ENCODE measurements around the gene PRAME. TPM values are rescaled to one million over a fixed set of nuclear protein-coding genes. Genes with fewer than 3 reads are reported as not detected.
"Not testable (repeated sequence)": the region's sequence is repeated elsewhere in the genome, so short reads cannot be mapped to it uniquely, and the experiment has no call there.

The PRAME gene
- total and polyA plus RNA-seq, 12 donors, result 0.22 to 0.49 (median 0.41) TPM; not detected in 8

- no peak for TF ChIP-seq CTCF (IDR thresholded peaks at IDR 0.05)
- DNase-seq (no peak), ATAC-seq (no peak)
- Histone ChIP-seq H3K4me1 (peaks cover 0 to 4% (median 0%) of the 10 kb centered on the region in 9 donors), H3K9me3 (peaks cover 0 to 27% (median 13%) of the 10 kb centered on the region in 11 donors), H3K36me3 (no peaks in the 10 kb centered on the region), H3K27me3 (peaks cover 0 to 52% (median 42%) of the 10 kb centered on the region in 7 donors), H3K27ac (no peak overlapping the region), H3K4me3 (no peak overlapping the region)
- intact Hi-C loops (cut with DNase I), result no loop called here
- whole genome bisulfite sequencing, 2 donors, result 43 to 51% methylated on average over 5 of the region's 5 CpGs
Measured at GRCh38 chr22:22512951-22513350, 46.1 kb downstream of the PRAME start.

GRCh38 chr22:22510833-22511232 is 48.2 kb downstream of the PRAME start:
- WGBS, 2 donors, result 95 to 97% methylated on average over 7 of the region's 7 CpGs
- H3K4me1 ChIP-seq; H3K4me3 ChIP-seq; DNase-seq; H3K36me3 ChIP-seq; intact Hi-C loops (cut with DNase I); H3K27ac ChIP-seq; ATAC-seq: not testable (repeated sequence)
- H3K9me3 ChIP-seq, result peaks cover 0 to 27% (median 13%) of the 10 kb centered on the region in 11 donors
- H3K27me3 ChIP-seq, result peaks cover 0 to 51% (median 30%) of the 10 kb centered on the region in 7 donors

GRCh38 chr22:22509912-22510311 is 49.2 kb downstream of the PRAME start:
- H3K36me3 ChIP-seq; DNase-seq; H3K4me1 ChIP-seq; ATAC-seq; intact Hi-C loops (cut with DNase I); H3K4me3 ChIP-seq; H3K27ac ChIP-seq: not testable (repeated sequence)
- peaks cover 0 to 44% (median 23%) of the 10 kb centered on the region in 7 donors for H3K27me3 ChIP-seq
- 95 to 96% methylated on average over 6 of the region's 6 CpGs for WGBS, 2 donors
- H3K9me3 ChIP-seq, result peaks cover 0 to 27% (median 13%) of the 10 kb centered on the region in 11 donors

GRCh38 chr22:22508274-22509176 is 50.5 kb downstream of the PRAME start, which contains the start of gene ZNF280B:
TSS of gene ZNF280B (minus strand) at chr22:22508742. CDS start at chr22:22489398, 19,344 bp downstream.
- WGBS, 2 donors, result 3 to 4% methylated on average over 72 of the region's 72 CpGs
- TF ChIP-seq CTCF (IDR thresholded peaks at IDR 0.05), result peak in 8 of 9 donors; percentile 16 to 56 (median 32)
- intact Hi-C loops (cut with DNase I), result no loop called here
- H3K4me3 ChIP-seq, result peak within 1 kb of the TSS; percentile 29 to 62 (median 54)
- peak; percentile 33 to 58 for DNase-seq
- H3K4me1 ChIP-seq, result peaks cover 0 to 5% (median 0%) of the 10 kb centered on the region in 9 donors
- peak; percentile 71 to 96 (median 84) for ATAC-seq
- H3K9me3 ChIP-seq, result peaks cover 0 to 27% (median 13%) of the 10 kb centered on the region in 11 donors
- H3K27ac ChIP-seq, result no peak within 1 kb of the TSS
- no peaks in the 10 kb centered on the region for H3K36me3 ChIP-seq
- H3K27me3 ChIP-seq, result peaks cover 0 to 38% (median 17%) of the 10 kb centered on the region in 7 donors

- WGBS, 2 donors, result 34 to 37% methylated on average over 13 of the region's 13 CpGs
- no peak for TF ChIP-seq CTCF (IDR thresholded peaks at IDR 0.05)
Measured at GRCh38 chr22:22507743-22508273, 51.3 kb downstream of the PRAME start.

More at GRCh38 chr22:22507743-22508273, 51.3 kb downstream of the PRAME start:
- peaks cover 0 to 5% (median 0%) of the 10 kb centered on the region in 9 donors for H3K4me1 ChIP-seq
- H3K27ac ChIP-seq, result no peak overlapping the region
- peaks cover 0 to 27% (median 13%) of the 10 kb centered on the region in 11 donors for H3K9me3 ChIP-seq
- ATAC-seq (no peak), DNase-seq (no peak)
- intact Hi-C loops (cut with DNase I), result no loop called here
- H3K4me3 ChIP-seq, result peak overlapping the region in 9 of 10 donors; percentile 34 to 62 (median 56)
- H3K36me3 ChIP-seq, result no peaks in the 10 kb centered on the region
- H3K27me3 ChIP-seq, result peaks cover 0 to 33% (median 16%) of the 10 kb centered on the region in 7 donors
